Astrocyte (in vitro differentiated cells and primary cell): ENCODE results near the gene ZNF225. TPM values are rescaled to one million over a fixed set of nuclear protein-coding genes. Genes with fewer than 3 reads are reported as not detected.

ENCODE experiments used
- DNase-seq: peaks from one replicate; pipeline ENCODE4 v3.0.0-alpha.2; 2010; ENCODE audit warnings: low read depth
- FAIRE-seq: peaks from 2 replicates; lab custom pipeline; 2011; peaks lifted over from hg19 to GRCh38; lab: Jason Lieb, UNC
- H2AFZ ChIP-seq: 2 replicates; pipeline ENCODE4 v1.6.0; 2012; ENCODE audit warnings: low read depth, low read length, inconsistent platforms
- H3K27ac ChIP-seq: 2 replicates; pipeline ENCODE4 v1.5.1; 2011; ENCODE audit warnings: low read depth, low read length, inconsistent platforms
- H3K27me3 ChIP-seq: 2 replicates; pipeline ENCODE4 v1.6.0; 2011; ENCODE audit warnings: low read length, inconsistent platforms; ENCODE audit not compliant: insufficient read depth
- H3K36me3 ChIP-seq: 2 replicates; pipeline ENCODE4 v1.5.1; 2011; ENCODE audit warnings: low read length, inconsistent platforms; ENCODE audit not compliant: insufficient read depth
- H3K4me1 ChIP-seq: 2 replicates; pipeline ENCODE4 v1.5.1; 2011; ENCODE audit warnings: low read length, inconsistent platforms; ENCODE audit not compliant: insufficient read depth
- H3K4me2 ChIP-seq: 2 replicates; pipeline ENCODE4 v1.6.0; 2012; ENCODE audit warnings: low read length, inconsistent platforms
- H3K4me3 ChIP-seq: 2 replicates; pipeline ENCODE4 v1.5.1; 2011; ENCODE audit warnings: low read depth, mild to moderate bottlenecking, low read length, inconsistent platforms; ENCODE audit not compliant: insufficient read depth
- H3K79me2 ChIP-seq: 2 replicates; pipeline ENCODE4 v1.6.0; 2012; ENCODE audit warnings: mild to moderate bottlenecking, low read length, inconsistent platforms; ENCODE audit not compliant: insufficient read depth
- H3K9ac ChIP-seq: 2 replicates; pipeline ENCODE4 v1.6.0; 2012; ENCODE audit warnings: mild to moderate bottlenecking, low read length, inconsistent platforms
- H3K9me3 ChIP-seq: 2 replicates; pipeline ENCODE4 v1.5.1; 2012; ENCODE audit warnings: low read depth, mild to moderate bottlenecking, low read length, inconsistent platforms; ENCODE audit not compliant: insufficient read depth
- H4K20me1 ChIP-seq: 2 replicates; pipeline ENCODE4 v1.6.0; 2012; ENCODE audit warnings: low read length, inconsistent platforms; ENCODE audit not compliant: insufficient read depth
- H3K27ac Mint-ChIP-seq: one replicate; pipeline ENCODE4 v1.8.0; 2021; ENCODE audit warnings: mild to moderate bottlenecking, mixed read lengths; ENCODE audit not compliant: unreplicated experiment
- H3K27me3 Mint-ChIP-seq: one replicate; pipeline ENCODE4 v1.8.0; 2021; ENCODE audit warnings: low read depth, mixed read lengths; ENCODE audit not compliant: unreplicated experiment
- H3K36me3 Mint-ChIP-seq: one replicate; pipeline ENCODE4 v1.8.0; 2021; ENCODE audit warnings: low read depth, mixed read lengths; ENCODE audit not compliant: unreplicated experiment
- H3K4me1 Mint-ChIP-seq: one replicate; pipeline ENCODE4 v1.8.0; 2021; ENCODE audit warnings: low read depth, mixed read lengths; ENCODE audit not compliant: unreplicated experiment
- H3K4me3 Mint-ChIP-seq: one replicate; pipeline ENCODE4 v1.8.0; 2021; ENCODE audit warnings: mild to moderate bottlenecking, moderate library complexity, mixed read lengths; ENCODE audit not compliant: unreplicated experiment
- H3K9me3 Mint-ChIP-seq: one replicate; pipeline ENCODE4 v1.8.0; 2021; ENCODE audit warnings: mild to moderate bottlenecking, mixed read lengths; ENCODE audit not compliant: unreplicated experiment
- EZH2 ChIP-seq: IDR thresholded peaks from 2 replicates; pipeline ENCODE4 v1.6.1; 2012; ENCODE audit warnings: mild to moderate bottlenecking, low read length, inconsistent platforms; ENCODE audit not compliant: insufficient read depth
- total RNA-seq: library from RNA; stranded (reverse); gene quantifications from 2 replicates; pipeline ENCODE4 v1.2.1, GENCODE V29; 2021
- TF ChIP-seq, protein P1 (sequence below): IDR thresholded peaks from 2 replicates; pipeline ENCODE4 v1.5.1; 2011; ENCODE audit warnings: low read depth, mild to moderate bottlenecking, inconsistent platforms, low read length, moderate library complexity; ENCODE audit not compliant: insufficient read depth

Gene ZNF225
- total RNA-seq, 1 donor from 2014 or later, result 4.7 TPM

GRCh38 chr19:44156475-44156874 is 43.3 kb downstream of the ZNF225 start:
- H3K4me1 ChIP-seq, result no peaks in the 10 kb centered on the region
- TF ChIP-seq, protein P1, sequence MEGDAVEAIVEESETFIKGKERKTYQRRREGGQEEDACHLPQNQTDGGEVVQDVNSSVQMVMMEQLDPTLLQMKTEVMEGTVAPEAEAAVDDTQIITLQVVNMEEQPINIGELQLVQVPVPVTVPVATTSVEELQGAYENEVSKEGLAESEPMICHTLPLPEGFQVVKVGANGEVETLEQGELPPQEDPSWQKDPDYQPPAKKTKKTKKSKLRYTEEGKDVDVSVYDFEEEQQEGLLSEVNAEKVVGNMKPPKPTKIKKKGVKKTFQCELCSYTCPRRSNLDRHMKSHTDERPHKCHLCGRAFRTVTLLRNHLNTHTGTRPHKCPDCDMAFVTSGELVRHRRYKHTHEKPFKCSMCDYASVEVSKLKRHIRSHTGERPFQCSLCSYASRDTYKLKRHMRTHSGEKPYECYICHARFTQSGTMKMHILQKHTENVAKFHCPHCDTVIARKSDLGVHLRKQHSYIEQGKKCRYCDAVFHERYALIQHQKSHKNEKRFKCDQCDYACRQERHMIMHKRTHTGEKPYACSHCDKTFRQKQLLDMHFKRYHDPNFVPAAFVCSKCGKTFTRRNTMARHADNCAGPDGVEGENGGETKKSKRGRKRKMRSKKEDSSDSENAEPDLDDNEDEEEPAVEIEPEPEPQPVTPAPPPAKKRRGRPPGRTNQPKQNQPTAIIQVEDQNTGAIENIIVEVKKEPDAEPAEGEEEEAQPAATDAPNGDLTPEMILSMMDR, result no peak
- no peak for TF ChIP-seq EZH2
- FAIRE-seq, result no peak
- no peaks in the 10 kb centered on the region for H3K4me1 Mint-ChIP-seq
- H3K4me3 ChIP-seq, result peak overlapping the region; percentile 2
- H3K9me3 ChIP-seq, result peaks cover 23% of the 10 kb centered on the region
- peaks cover 49% of the 10 kb centered on the region for H3K36me3 Mint-ChIP-seq
- no peaks in the 10 kb centered on the region for H3K27me3 Mint-ChIP-seq
- no peak overlapping the region for H3K4me3 Mint-ChIP-seq
- H3K4me2 ChIP-seq, result no peak overlapping the region
- no peaks in the 10 kb centered on the region for H3K27me3 ChIP-seq
- H3K79me2 ChIP-seq, result no peaks in the 10 kb centered on the region
- peaks cover 44% of the 10 kb centered on the region for H3K36me3 ChIP-seq
- H3K27ac ChIP-seq, result no peak overlapping the region
- no peak overlapping the region for H3K27ac Mint-ChIP-seq
- H3K9ac ChIP-seq, result no peak overlapping the region
- H3K9me3 Mint-ChIP-seq, result peaks cover 26% of the 10 kb centered on the region
- no peak for DNase-seq
- H4K20me1 ChIP-seq, result no peaks in the 10 kb centered on the region
- no peak overlapping the region for H2AFZ ChIP-seq

DNA sequence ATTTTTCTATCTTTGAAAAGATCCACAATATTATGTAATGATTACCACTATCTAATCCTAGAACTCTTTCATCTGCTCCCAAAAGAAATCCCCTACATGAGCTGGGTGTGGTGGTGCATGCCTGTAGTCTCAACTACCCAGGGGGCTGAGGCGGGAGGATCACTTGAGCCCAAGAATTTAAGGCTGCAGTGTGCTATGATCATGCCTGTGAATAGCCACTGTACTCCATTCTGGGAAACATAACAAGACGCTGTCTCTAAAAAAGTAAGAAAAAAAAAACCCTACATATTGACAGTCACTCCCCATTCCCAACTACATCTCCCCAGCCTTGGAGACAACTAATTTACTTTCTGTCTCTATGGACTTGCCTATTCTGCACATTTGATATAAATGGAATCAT is 50.6 kb downstream of the ZNF225 start:
- H3K4me1 ChIP-seq, result peaks cover 3% of the 10 kb centered on the region
- H3K9me3 Mint-ChIP-seq, result no peaks in the 10 kb centered on the region
- H4K20me1 ChIP-seq, result no peaks in the 10 kb centered on the region
- no peak overlapping the region for H3K4me3 ChIP-seq
- peaks cover 9% of the 10 kb centered on the region for H3K36me3 Mint-ChIP-seq
- H3K27me3 Mint-ChIP-seq, result no peaks in the 10 kb centered on the region
- DNase-seq (no peak), FAIRE-seq (no peak)
- H3K4me1 Mint-ChIP-seq, result peaks cover 23% of the 10 kb centered on the region
- no peak overlapping the region for H3K4me2 ChIP-seq
- no peaks in the 10 kb centered on the region for H3K9me3 ChIP-seq
- H3K9ac ChIP-seq, result no peak overlapping the region
- H3K79me2 ChIP-seq, result peaks cover 30% of the 10 kb centered on the region
- H3K27ac Mint-ChIP-seq, result no peak overlapping the region
- no peak overlapping the region for H2AFZ ChIP-seq
- peak overlapping the region; percentile 99 for H3K4me3 Mint-ChIP-seq
- no peak overlapping the region for H3K27ac ChIP-seq
- no peaks in the 10 kb centered on the region for H3K27me3 ChIP-seq
- TF ChIP-seq EZH2, result no peak
- TF ChIP-seq, protein P1, result no peak
- peaks cover 13% of the 10 kb centered on the region for H3K36me3 ChIP-seq

- Histone ChIP-seq H3K4me1 (peaks cover 3% of the 10 kb centered on the region), H4K20me1 (no peaks in the 10 kb centered on the region), H3K27me3 (no peaks in the 10 kb centered on the region), H3K9me3 (no peaks in the 10 kb centered on the region), H3K79me2 (peaks cover 34% of the 10 kb centered on the region), H3K36me3 (peaks cover 13% of the 10 kb centered on the region), H2AFZ (peak overlapping the region; percentile 90), H3K9ac (peak overlapping the region; percentile 91), H3K4me2 (peak overlapping the region; percentile 89), H3K4me3 (peak overlapping the region; percentile 89), H3K27ac (peak overlapping the region; percentile 91)
- H3K36me3 Mint-ChIP-seq, result peaks cover 10% of the 10 kb centered on the region
- H3K4me3 Mint-ChIP-seq, result peak overlapping the region; percentile 99
- H3K27ac Mint-ChIP-seq, result peak overlapping the region; percentile 99
- TF ChIP-seq, protein P1, result no peak
- TF ChIP-seq EZH2, result no peak
- no peaks in the 10 kb centered on the region for H3K9me3 Mint-ChIP-seq
- no peaks in the 10 kb centered on the region for H3K27me3 Mint-ChIP-seq
- FAIRE-seq (no peak), DNase-seq (no peak)
- peaks cover 23% of the 10 kb centered on the region for H3K4me1 Mint-ChIP-seq
Measured at GRCh38 chr19:44164327-44164672, 51.1 kb downstream of the ZNF225 start.
